K562 (cell line): ENCODE results near the gene ZFAND3. TPM values are rescaled to one million over a fixed set of nuclear protein-coding genes. Genes with fewer than 3 reads are reported as not detected.

Source experiments
- ASH1L ChIP-seq: fragments of 450-650 bp; IDR thresholded peaks from 2 replicates; pipeline ENCODE4 v1.6.1; 2018; ENCODE audit warnings: borderline replicate concordance, mild to moderate bottlenecking, low read depth; ENCODE audit not compliant: partially characterized antibody
- NCOR1 ChIP-seq: fragments of 450-650 bp; IDR thresholded peaks from 2 replicates; pipeline ENCODE4 v1.6.1; 2016; ENCODE audit warnings: mild to moderate bottlenecking, moderate library complexity
- NR1H2 ChIP-seq: sonication (generic); formaldehyde crosslinking; IDR thresholded peaks from 2 replicates; pipeline ENCODE4 v1.4.0; 2020; ENCODE audit warnings: mild to moderate bottlenecking, missing genetic modification reagents
- ZNF436 ChIP-seq: fragments of 250-450, 450-650 bp; sonication (Bioruptor Pico); formaldehyde crosslinking; IDR thresholded peaks from 2 replicates; pipeline ENCODE4 v1.7.0; 2020; ENCODE audit warnings: mild to moderate bottlenecking
- ZNF764 ChIP-seq: fragments of 250-450 bp; sonication (Bioruptor Pico); IDR thresholded peaks from 2 replicates; pipeline ENCODE4 v1.4.0; 2020; ENCODE audit warnings: low read depth, mild to moderate bottlenecking, moderate library complexity
- ZNF766 ChIP-seq: fragments of 200-800 bp; sonication (Bioruptor generic); conservative IDR thresholded peaks from 2 replicates; pipeline ENCODE4 v1.6.1; 2016; ENCODE audit warnings: missing genetic modification characterization, missing compliant biosample characterization
- ZNF785 ChIP-seq: fragments of 250-450 bp; sonication (Bioruptor Pico); IDR thresholded peaks from 2 replicates; pipeline ENCODE4 v1.4.0; 2020; ENCODE audit warnings: mild to moderate bottlenecking
- polyA plus RNA-seq, 8 experiments: library from polyadenylated mRNA; depleted of rRNA in 4 of 8; stranded (reverse) in 5 of 8; unstranded in 3 of 8; fragments of >200 nt; fragmentation: Nextera tagmentation in 2 of 8; fragmentation: Illumina TruSeq in 1 of 8; extraction: Ambion mirVana in 2 of 8; extraction: Trizol in 1 of 8; gene quantifications; 2 replicates each; pipeline versions ENCODE4 v1.2.1 to v1.2.3, GENCODE V29; 2011 to 2014; ENCODE audit warnings: inconsistent platforms in 1 of 8, missing spikeins in 1 of 8
- total RNA-seq, 7 experiments: library from RNA; depleted of rRNA in 6 of 7; stranded (reverse); fragments of >200 nt in 6 of 7; fragmentation: Illumina TruSeq in 2 of 7; extraction: Trizol in 2 of 7; gene quantifications; 2 replicates each; pipeline versions ENCODE4 v1.2.1 to v1.2.3, GENCODE V29; 2011 to 2021; ENCODE audit warnings: low replicate concordance in 1 of 7
- TF ChIP-seq, protein P1 (sequence below): fragments of 250-450 bp; sonication (Bioruptor Pico); IDR thresholded peaks from 2 replicates; pipeline ENCODE4 v1.5.0; 2020; ENCODE audit warnings: mild to moderate bottlenecking
- TF ChIP-seq, protein P2 (sequence below): fragments of 200-800 bp; sonication (Bioruptor generic); IDR thresholded peaks from 2 replicates; pipeline ENCODE4 v1.6.1; 2016; ENCODE audit warnings: missing genetic modification characterization, missing compliant biosample characterization

Gene ZFAND3
- total and polyA plus RNA-seq, 9 of the 15 experiments (the other 6 are each of a cell fraction or from before 2014, with no cell fraction given), result 0.81 to 26.6 (median 11.8) TPM

GRCh38 chr6:37862992-37863391, 43.5 kb downstream of the ZFAND3 start (continued):
- TF ChIP-seq, protein P1, sequence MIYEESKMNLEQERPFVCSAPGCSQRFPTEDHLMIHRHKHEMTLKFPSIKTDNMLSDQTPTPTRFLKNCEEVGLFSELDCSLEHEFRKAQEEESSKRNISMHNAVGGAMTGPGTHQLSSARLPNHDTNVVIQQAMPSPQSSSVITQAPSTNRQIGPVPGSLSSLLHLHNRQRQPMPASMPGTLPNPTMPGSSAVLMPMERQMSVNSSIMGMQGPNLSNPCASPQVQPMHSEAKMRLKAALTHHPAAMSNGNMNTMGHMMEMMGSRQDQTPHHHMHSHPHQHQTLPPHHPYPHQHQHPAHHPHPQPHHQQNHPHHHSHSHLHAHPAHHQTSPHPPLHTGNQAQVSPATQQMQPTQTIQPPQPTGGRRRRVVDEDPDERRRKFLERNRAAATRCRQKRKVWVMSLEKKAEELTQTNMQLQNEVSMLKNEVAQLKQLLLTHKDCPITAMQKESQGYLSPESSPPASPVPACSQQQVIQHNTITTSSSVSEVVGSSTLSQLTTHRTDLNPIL (CRISPR knock-in tag), result no peak
- no peak for TF ChIP-seq NR1H2 (CRISPR knock-in tag)
- no peak for TF ChIP-seq NCOR1
- TF ChIP-seq, protein P2, sequence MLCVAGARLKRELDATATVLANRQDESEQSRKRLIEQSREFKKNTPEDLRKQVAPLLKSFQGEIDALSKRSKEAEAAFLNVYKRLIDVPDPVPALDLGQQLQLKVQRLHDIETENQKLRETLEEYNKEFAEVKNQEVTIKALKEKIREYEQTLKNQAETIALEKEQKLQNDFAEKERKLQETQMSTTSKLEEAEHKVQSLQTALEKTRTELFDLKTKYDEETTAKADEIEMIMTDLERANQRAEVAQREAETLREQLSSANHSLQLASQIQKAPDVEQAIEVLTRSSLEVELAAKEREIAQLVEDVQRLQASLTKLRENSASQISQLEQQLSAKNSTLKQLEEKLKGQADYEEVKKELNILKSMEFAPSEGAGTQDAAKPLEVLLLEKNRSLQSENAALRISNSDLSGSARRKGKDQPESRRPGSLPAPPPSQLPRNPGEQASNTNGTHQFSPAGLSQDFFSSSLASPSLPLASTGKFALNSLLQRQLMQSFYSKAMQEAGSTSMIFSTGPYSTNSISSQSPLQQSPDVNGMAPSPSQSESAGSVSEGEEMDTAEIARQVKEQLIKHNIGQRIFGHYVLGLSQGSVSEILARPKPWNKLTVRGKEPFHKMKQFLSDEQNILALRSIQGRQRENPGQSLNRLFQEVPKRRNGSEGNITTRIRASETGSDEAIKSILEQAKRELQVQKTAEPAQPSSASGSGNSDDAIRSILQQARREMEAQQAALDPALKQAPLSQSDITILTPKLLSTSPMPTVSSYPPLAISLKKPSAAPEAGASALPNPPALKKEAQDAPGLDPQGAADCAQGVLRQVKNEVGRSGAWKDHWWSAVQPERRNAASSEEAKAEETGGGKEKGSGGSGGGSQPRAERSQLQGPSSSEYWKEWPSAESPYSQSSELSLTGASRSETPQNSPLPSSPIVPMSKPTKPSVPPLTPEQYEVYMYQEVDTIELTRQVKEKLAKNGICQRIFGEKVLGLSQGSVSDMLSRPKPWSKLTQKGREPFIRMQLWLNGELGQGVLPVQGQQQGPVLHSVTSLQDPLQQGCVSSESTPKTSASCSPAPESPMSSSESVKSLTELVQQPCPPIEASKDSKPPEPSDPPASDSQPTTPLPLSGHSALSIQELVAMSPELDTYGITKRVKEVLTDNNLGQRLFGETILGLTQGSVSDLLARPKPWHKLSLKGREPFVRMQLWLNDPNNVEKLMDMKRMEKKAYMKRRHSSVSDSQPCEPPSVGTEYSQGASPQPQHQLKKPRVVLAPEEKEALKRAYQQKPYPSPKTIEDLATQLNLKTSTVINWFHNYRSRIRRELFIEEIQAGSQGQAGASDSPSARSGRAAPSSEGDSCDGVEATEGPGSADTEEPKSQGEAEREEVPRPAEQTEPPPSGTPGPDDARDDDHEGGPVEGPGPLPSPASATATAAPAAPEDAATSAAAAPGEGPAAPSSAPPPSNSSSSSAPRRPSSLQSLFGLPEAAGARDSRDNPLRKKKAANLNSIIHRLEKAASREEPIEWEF, result no peak
- no peak for TF ChIP-seq ZNF436
- TF ChIP-seq ZNF785 (CRISPR knock-in tag), result no peak
- TF ChIP-seq ASH1L, result no peak
- no peak for TF ChIP-seq ZNF764 (CRISPR knock-in tag)
- TF ChIP-seq ZNF766 (CRISPR knock-in tag), result no peak
